ENCODE results near the gene ZDHHC1.

The ZDHHC1 gene

GRCh38 chr16:67412294-67412693 is 4.0 kb downstream of the ZDHHC1 start:
- DNase-seq (ENCODE audit: insufficient read length, low spot score): no peak

GRCh38 chr16:67411339-67411738 is 4.9 kb downstream of the ZDHHC1 start:
- no peak for FAIRE-seq

More at GRCh38 chr16:67412294-67412693, 4.0 kb downstream of the ZDHHC1 start:
- no peak for FAIRE-seq

GRCh38 chr16:67409631-67410030 is 6.6 kb downstream of the ZDHHC1 start:
- no peak for FAIRE-seq
- no peak for DNase-seq (ENCODE audit: insufficient read length, low spot score)

More at GRCh38 chr16:67411339-67411738, 4.9 kb downstream of the ZDHHC1 start:
- DNase-seq (ENCODE audit: insufficient read length, low spot score): no peak

GRCh38 chr16:67407788-67408452 is 8.4 kb downstream of the ZDHHC1 start:
- FAIRE-seq (no peak), DNase-seq (ENCODE audit: insufficient read length, low spot score) (no peak)

GRCh38 chr16:67407176-67407787 is 9.0 kb downstream of the ZDHHC1 start:
- FAIRE-seq (no peak), DNase-seq (ENCODE audit: insufficient read length, low spot score) (no peak)

- DNase-seq (ENCODE audit: insufficient read length, low spot score): no peak
- FAIRE-seq: no peak
Measured at GRCh38 chr16:67406111-67406971, 9.9 kb downstream of the ZDHHC1 start.

- DNase-seq (ENCODE audit: insufficient read length, low spot score) (no peak), FAIRE-seq (no peak)
Measured at GRCh38 chr16:67405336-67405735, 10.9 kb downstream of the ZDHHC1 start.

GRCh38 chr16:67404740-67405226 is 11.5 kb downstream of the ZDHHC1 start:
- no peak for FAIRE-seq

GRCh38 chr16:67403976-67404555 is 12.2 kb downstream of the ZDHHC1 start:
- DNase-seq (ENCODE audit: insufficient read length, low spot score) (no peak), FAIRE-seq (no peak)

More at GRCh38 chr16:67404740-67405226, 11.5 kb downstream of the ZDHHC1 start:
- DNase-seq (ENCODE audit: insufficient read length, low spot score): no peak

- DNase-seq (ENCODE audit: insufficient read length, low spot score) (no peak), FAIRE-seq (no peak)
Measured at GRCh38 chr16:67400901-67401300, 15.4 kb downstream of the ZDHHC1 start.

- DNase-seq (ENCODE audit: insufficient read length, low spot score) (no peak), FAIRE-seq (no peak)
Measured at GRCh38 chr16:67399749-67400704, 16.2 kb downstream of the ZDHHC1 start.

GRCh38 chr16:67399218-67399733 is 17.0 kb downstream of the ZDHHC1 start:
- peak; percentile 81 for DNase-seq (ENCODE audit: insufficient read length, low spot score)

GRCh38 chr16:67398546-67399217 is 17.6 kb downstream of the ZDHHC1 start:
- no peak for FAIRE-seq

More at GRCh38 chr16:67399218-67399733, 17.0 kb downstream of the ZDHHC1 start:
- FAIRE-seq: no peak

GRCh38 chr16:67397812-67398545 is 18.3 kb downstream of the ZDHHC1 start:
- no peak for FAIRE-seq

More at GRCh38 chr16:67398546-67399217, 17.6 kb downstream of the ZDHHC1 start:
- no peak for DNase-seq (ENCODE audit: insufficient read length, low spot score)

GRCh38 chr16:67397036-67397801 is 19.1 kb downstream of the ZDHHC1 start:
- DNase-seq (ENCODE audit: insufficient read length, low spot score) (no peak), FAIRE-seq (no peak)

More at GRCh38 chr16:67397812-67398545, 18.3 kb downstream of the ZDHHC1 start:
- DNase-seq (ENCODE audit: insufficient read length, low spot score): no peak

GRCh38 chr16:67396159-67397035 is 19.9 kb downstream of the ZDHHC1 start:
- FAIRE-seq (no peak), DNase-seq (ENCODE audit: insufficient read length, low spot score) (no peak)
